Fibroblast of the conjunctiva (primary cell): ENCODE measurements around the gene PAK1.

ENCODE experiments used
- DNase-seq: peaks from one replicate; pipeline ENCODE4 v3.0.0-alpha.2; 2010; ENCODE audit warnings: low read depth

PAK1 gene

DNA sequence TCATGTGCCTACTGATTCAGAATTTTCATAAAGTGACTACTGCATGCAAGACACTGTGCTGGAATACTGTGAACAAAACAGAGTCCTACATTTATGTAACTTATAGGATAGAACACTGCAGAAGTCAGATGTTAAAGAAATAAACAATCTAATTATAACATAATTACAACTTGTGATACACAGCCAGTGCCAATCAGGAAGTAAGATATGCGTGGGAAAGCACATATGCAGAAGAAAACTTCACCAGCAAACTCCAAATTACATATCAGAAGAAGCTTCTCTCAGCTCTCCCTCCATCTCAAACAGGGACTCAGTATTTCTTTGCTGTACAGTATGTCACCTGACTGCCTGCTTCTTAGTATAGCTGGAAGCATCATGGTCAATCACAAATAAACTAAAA is 37.4 kb downstream of the PAK1 start:
- no peak for DNase-seq

DNA sequence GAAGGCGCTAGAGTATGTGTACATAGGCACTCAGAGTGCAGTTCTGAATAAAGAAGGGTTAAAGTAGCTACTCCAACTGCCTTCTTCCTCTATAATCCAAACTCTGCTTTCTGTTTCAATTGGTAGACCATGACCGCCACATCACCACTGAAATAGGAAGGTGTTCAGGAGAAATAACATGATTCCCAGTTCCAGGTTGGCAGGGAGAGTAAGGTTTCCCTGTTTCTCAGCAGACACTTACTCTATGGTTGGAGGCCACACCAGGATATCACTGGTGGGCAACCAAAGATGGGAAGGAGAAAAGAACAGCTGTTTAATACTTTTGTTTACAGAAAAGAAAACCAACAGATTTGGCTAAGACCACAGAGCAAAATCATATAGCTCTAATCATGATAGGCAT is 37.9 kb downstream of the PAK1 start:
- DNase-seq: no peak

DNA sequence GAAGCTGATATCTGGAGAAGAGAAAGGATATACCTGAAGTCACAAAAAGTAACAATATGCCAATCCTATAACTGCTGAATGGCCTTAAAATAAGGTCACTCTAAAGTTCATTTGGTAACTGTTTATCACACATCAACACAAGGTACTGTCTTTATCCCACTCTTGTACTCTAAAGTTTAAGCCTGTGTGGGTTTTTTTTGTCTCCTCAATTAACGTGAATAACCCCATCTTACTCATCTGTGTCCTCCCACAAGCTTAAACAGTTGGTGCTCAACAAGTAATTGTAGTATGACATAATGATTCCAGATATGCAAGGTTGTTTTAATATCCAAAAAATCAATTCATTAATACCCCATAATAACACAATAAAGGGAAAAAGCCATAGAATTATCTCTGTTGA is 42.1 kb downstream of the PAK1 start:
- no peak for DNase-seq

GRCh38 chr11:77428598-77428997 is 45.3 kb downstream of the PAK1 start:
- DNase-seq: no peak

- DNase-seq: no peak
Measured at GRCh38 chr11:77425346-77425745, 48.5 kb downstream of the PAK1 start.

GRCh38 chr11:77424644-77425043 is 49.2 kb downstream of the PAK1 start:
- DNase-seq: no peak

- DNase-seq: no peak
Measured at GRCh38 chr11:77423624-77424023, 50.3 kb downstream of the PAK1 start.

- no peak for DNase-seq
Measured at GRCh38 chr11:77422687-77423086, 51.2 kb downstream of the PAK1 start.

DNA sequence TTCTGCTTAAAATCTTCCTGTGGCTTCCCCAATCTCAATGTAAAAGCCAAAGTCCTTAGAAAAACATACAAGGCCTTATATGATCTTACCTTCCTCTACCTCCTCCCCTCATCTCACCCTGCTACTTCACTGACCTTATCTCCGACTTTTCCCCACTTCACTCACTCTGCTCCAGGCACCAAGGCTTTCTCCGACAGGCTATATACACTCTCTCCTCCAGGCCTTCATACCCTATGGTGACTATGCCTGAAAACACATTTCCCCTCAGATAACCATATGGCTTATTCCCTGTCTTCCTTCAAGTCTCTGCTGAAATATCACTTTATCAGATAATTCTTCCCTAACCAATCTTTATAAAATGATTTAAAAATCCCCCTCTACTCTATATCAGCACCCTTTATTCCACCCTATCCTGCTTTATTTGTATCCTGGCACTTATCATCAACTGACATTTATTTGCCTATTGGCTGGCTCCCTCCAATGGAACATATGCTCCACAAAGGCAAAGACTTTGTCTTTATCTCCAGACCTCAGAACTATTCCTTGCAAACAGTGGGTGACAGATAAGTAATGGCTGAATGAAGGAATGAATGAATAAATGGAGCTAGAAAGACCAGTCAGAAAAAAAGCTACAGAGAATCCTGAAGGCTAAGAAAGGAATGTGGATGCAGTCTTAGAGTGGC is 52.7 kb downstream of the PAK1 start:
- no peak for DNase-seq

DNA sequence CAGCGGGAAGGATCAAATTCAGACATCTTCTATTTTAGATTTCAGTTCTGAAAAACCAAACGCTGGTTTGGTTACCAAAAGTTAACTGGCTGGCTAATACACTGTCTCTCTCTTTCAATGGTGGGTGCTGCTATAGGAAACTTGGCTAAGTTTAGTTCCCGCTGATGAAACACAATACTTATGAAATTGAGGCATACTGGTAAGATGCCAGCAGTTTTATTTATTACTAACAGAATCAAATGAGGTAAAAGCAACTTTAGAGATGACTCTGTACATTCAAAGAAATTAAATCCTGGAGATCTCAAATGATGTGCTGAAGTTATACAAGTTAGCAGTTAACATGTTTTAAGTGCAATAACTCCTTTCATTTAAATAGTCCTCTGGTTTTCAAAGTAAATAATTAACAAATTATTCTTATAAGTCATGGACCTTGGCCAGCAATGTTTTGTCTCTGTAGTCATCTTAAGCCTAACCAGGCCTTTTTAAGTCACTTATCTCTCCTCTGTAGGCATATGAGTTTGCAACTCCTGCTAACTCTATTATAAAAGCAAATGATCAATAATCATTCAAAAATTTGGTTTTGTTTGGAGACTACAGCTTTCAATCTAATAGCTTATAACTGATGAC is 54.8 kb downstream of the PAK1 start:
- peak; percentile 10 for DNase-seq

- DNase-seq: no peak
Measured at GRCh38 chr11:77418155-77418970, 55.5 kb downstream of the PAK1 start.

GRCh38 chr11:77416357-77416756 is 57.5 kb downstream of the PAK1 start:
- DNase-seq: no peak

DNA sequence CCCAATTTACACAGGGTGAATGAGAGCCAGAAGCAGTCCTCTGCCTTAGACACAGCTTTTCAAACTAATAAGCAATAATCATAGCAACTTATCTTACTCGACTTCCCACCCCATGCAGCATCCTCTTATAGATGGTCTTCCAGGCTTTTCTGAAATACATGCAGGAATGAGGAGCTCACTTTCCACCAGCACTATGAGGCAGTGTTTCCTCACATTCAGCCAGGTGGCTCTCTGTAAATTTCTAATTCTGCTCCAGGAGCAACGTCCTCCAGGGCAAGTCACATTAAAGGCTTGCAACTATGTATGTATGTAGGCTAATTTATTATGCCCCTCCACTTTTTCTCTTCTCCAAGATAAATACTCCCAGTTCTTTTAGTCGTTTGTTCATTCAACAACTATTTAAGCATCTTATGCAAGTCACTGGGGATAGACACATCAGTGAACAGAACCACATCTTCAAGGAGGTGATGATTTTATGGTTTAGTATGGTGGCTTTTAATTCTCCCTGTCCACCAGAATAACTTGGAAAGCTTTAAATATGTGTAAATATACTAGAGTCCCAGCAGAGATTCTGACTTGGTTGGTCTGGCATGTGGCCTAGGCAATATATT is 59.9 kb downstream of the PAK1 start:
- DNase-seq: no peak

DNA sequence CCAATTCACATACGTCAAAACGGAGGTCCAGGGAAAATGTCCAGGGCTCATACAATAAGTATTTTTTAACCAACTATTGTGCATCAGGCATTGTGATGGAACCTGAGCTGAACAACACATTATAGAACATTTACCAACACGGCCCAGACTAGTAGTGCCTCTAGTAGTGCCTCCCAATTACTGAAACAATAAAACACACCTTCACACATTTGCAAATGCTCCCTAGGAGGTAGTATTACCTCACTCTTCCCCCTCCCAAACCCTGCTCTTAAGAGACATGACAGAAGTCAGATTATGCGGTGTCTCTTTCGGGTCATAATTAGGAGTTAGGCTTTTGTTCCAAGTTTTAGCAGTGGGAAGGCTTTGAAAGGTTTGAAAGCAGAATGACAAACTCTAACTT is 61.1 kb downstream of the PAK1 start:
- DNase-seq: no peak

DNA sequence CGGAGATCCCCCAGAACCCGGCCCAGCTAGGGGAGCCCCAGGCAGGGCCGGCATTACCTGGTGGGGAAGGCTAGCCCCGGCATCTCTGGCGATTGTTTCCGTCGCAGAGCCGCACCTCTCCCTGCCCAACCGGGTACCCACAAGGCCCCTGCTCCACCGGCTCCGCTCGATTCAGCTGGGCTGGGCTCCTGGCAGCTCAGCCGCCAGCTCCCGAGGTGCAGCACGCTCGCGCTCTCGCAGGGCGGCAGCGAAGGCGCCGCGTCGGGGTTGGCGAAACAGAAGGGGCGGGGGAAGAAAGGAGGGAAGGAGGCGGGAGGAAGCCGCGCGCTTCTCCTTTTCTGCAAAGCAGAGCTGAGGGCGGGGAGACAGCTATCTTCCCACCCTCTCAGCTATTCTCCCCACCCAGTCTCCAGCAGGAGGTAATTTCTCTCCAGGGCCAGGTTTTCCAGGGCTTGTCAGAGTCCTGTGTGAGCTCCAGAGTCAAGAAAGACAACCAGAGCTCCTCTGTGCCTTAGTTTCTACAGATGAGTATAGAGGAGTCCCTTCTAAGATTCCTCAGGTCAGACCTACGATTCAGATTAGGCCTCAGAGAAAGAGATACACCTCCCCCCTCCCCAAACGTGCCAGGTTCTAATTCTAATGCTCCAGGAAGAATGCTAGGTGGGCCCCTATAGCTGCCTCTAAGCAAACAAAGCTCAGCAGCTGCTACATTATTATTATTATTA is 62.0 kb downstream of the PAK1 start:
- peak; percentile 69 for DNase-seq

DNA sequence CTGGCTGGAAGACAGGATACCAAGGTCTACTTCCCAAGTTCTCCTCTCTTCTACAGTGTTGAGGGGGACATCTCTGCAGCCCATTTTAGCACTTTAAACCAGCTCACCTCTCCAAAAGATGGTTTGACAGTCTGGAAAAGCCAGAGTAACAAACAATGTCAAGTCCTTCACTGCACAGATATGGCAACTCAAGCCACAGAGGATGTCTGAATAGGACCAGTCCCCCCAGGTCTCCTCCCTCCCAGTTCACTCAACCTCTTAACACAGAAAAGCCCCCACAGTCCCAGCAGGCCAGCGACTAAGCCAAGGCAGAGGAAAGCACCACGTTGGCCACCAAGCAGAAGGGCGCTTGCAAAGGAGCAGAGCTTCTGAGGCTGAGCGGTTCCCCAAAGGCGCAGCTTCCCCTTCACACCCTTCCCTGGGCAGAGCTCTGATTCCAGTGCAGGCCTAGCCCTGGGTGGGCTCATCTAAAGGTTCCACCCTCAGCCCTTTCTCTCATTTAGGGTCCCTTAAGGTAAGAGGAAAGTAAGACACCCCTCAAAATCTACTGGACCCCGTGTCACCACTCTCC is 62.7 kb downstream of the PAK1 start:
- DNase-seq: no peak

DNA sequence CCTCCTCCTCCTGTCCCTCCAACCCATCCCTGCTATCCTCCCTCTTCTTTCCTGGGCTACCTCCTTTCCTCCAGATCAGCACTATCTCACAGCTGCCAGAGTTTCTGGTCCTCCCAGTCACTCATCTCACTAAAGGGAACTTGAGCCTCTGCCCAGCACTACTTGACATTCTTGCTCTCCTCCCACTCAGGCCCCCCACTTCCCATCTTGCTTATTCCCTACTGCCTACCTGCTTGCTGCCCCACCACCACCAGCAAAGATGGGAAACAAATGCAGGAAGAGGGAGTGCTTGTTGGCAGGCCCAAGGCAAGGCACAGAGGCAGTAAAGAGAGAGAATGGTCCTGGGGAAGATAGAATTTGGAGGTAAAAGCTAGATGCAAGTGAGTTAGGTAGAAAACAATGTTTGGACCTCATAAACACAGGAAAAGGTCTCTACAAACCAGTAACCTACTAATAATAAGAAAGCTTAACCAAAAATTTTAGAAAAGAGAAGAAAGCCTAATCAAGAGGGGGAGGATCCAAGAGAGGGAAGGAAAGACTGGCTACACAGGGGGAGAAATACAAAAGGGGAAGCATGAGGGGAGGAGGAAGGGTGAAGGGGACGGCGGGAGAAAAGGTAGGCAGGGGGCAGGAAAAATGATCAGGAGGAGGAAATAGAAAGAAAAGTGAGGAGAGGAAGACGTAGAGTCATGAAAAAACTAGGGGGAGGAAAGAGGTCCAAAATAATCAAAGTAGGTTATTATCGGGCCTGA is 63.6 kb downstream of the PAK1 start:
- no peak for DNase-seq

GRCh38 chr11:77409046-77409445 is 64.8 kb downstream of the PAK1 start:
- no peak for DNase-seq

DNA sequence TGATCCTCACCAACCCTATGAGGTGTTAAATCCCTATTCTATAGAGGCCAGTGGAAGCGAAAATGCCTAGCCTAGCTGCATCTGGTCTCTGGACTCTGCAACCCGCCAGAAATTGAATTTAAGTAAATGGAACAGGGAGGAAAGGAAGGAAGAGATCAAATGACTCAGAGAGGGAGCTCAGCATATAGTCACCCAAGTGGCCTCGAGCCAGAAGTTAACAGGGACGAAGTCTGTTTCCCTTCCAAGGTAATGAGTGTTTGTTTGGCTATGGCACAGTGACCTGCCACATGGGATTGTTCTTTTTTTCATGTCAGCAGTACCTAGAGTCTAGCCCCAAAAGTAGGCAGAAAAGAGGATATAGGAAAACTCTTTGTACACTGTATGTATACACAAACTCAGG is 66.3 kb downstream of the PAK1 start:
- peak; percentile 68 for DNase-seq

DNA sequence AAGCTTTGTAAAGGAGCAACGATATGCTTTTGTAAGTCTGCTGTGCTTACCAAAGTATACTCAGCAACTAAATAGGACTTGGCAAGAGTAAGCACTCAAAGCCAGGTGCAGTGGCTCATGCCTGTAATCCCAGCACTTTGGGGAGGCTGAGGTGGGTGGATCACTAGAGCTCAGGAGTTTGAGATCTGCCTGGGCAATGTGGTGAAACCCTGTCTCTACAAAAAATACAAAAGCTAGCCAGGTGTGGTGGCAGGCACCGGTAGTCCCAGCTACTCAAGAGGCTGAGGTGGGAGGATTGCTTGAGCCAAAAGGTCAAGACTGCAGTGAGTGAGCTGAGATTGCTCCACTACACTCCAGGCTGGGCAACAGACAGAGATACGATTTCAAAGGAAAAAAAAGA is 67.5 kb downstream of the PAK1 start:
- no peak for DNase-seq

DNA sequence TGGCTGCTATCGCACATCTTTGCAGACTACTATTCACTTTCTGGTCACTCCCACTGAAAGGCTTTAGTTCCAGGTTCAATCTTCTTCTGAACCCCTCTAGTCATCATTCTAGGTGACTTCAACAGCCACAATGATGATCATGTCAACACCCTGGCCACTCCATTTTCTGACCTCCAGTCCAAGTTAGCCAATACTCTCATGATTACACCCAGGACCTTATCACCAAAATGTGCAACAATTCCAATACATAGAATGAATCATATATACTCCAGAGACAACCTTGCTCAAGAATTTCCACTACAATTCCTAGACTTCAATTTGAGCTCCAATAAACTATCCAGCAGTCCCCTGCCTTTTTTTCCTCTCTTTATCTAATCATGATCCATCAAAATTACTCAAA is 70.7 kb downstream of the PAK1 start:
- DNase-seq: no peak
